NCI-H1048 (cell line): Measurements from ENCODE around the gene C1orf87.

Experiments used
- DNase-seq: peaks from one replicate; lab custom pipeline; 2025; lab: John Stamatoyannopoulos, UW

C1orf87 gene

DNA sequence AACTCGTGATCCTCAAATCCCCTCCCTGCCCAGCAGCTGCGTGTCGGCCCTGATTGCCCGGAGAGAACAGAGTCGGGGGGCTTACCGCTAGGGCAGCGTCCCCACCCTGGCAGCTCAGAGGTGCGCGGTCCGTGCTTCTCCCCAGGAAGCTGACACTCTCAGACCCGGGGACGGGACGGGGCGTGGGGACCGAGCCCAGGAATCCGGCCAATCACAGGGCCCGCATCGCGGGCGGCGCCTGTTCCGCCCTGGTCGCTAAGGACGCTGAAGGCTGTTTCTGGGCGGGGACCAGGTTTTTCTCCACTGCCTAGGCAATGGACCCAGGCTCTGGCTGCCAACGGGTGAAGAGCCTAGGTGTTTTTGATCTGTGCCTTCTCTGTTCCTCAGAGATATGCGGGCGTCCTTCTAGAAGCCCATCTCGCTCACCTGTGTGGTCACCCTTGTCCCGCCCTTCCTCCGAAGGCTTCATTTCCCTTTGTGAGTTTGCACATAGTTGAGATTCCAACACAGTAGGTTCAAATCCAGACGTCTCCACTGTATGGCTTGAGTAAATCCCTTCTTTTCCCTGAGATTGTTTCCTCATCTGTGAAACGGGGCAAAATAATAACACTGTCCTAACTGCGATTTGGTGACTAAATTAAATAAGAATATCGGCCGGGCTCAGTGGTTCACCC lies at the start of gene C1orf87:
Gene C1orf87 (minus strand): TSS at position 166 of the 674 bp plus-strand sequence. CDS start 1,127 bp downstream, outside the sequence.
- no peak for DNase-seq

- DNase-seq = no peak
Measured at GRCh38 chr1:60118085-60118484, 44.5 kb upstream of the C1orf87 start.

DNA sequence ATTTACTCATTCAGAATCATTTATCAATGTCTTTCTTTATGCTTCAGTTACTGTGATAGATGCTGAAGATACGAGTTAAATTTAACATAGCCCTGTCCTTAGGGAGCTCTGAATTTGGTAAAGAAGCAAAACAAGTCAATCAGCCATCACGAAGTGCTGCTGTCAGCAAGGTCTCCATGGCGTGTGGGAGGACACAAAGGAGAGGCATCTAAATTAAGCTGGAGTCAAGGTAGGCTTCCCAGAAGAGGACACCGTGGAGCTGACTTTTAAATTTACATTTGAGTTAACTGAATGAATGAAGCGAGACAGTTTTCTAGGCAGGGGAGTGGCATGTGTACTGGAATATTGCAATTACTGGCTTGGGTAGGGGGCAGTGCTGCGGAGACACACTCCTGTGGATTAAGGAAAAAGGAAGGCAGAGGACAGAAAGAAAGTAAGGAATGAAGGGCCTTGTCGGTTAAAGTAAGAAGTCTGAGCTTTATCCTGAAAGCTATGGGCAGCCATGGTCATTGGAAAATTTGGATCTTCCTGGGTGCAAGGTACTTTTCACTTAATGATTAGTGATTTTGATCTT lies 41.3 kb upstream of the C1orf87 start:
- no peak for DNase-seq

DNA sequence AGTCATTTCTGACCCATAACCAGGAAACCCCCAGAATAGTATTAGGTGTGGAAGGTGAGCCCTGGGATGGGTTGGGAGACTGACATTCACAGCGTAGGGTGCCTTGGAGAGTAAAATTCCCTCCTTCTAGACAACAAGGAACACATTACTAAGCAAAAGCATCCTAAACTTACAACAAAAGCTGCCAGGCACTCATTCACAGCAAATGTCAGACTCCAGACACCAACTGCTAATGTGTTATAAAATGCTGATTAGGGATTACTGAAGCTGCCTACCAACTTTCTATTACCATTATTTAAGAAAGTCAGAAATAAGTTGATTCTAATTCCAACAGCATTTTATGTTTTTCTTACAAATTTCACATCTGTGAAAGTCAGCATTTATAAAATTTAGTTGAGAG lies 40.0 kb upstream of the C1orf87 start:
- no peak for DNase-seq

DNA sequence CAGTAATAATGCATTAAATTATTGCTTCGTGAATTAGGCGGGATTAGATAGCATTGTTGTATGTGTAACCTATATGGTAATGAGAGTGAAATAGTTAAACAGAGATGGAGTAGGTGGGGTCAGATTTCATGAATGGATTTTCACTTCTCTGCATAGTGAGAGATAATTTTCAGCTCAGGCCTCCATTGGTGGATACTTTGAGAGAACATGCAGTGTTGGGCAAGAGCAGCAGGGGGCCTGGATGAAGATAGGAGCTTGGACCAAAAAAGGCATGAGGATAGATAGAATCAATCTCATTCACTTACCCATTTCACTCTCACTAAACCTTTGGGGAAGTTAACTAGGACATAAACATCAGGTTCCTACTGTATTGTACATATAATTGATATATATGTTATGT lies 39.5 kb upstream of the C1orf87 start:
- no peak for DNase-seq

- DNase-seq = no peak
Measured at GRCh38 chr1:60111716-60112115, 38.1 kb upstream of the C1orf87 start.

- no peak for DNase-seq
Measured at GRCh38 chr1:60111118-60111517, 37.5 kb upstream of the C1orf87 start.

GRCh38 chr1:60108196-60108595 lies 34.6 kb upstream of the C1orf87 start:
- DNase-seq = no peak

GRCh38 chr1:60103186-60103585 lies 29.6 kb upstream of the C1orf87 start:
- DNase-seq = no peak

- DNase-seq = no peak
Measured at GRCh38 chr1:60102267-60103061, 28.9 kb upstream of the C1orf87 start.

- DNase-seq = no peak
Measured at GRCh38 chr1:60101516-60101915, 27.9 kb upstream of the C1orf87 start.

DNA sequence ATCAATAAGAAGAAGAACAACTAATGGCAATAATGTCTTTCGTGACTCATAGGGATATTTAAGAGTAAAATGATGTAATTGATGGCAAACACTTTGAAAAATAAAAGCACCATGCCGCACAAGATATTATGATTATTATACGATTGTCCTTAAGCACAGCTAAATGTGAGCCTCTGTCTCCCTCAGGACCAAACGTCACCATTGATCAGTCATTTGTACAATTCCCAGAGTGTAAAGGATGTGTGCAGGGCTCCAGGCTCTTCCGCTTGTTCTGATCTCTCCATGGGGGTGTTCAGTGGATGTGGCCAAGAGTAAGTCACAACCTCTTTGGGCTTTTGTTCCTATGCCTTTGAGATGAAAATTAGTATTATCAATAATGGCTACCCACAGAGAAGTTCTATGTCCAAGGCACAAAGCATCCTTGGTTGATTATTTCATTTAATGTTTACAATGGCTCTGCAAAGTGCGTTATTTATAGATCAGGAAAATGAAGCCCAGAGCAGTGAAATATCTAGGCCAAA lies 17.7 kb upstream of the C1orf87 start:
- no peak for DNase-seq

- no peak for DNase-seq
Measured at GRCh38 chr1:60090655-60091054, 17.1 kb upstream of the C1orf87 start.

- DNase-seq = no peak
Measured at GRCh38 chr1:60088620-60089155, 15.1 kb upstream of the C1orf87 start.

GRCh38 chr1:60087681-60088080 lies 14.1 kb upstream of the C1orf87 start:
- no peak for DNase-seq

- DNase-seq = no peak
Measured at GRCh38 chr1:60078182-60078581, 4.6 kb upstream of the C1orf87 start.

GRCh38 chr1:60071296-60071695 lies 2.3 kb downstream of the C1orf87 start:
- no peak for DNase-seq

DNA sequence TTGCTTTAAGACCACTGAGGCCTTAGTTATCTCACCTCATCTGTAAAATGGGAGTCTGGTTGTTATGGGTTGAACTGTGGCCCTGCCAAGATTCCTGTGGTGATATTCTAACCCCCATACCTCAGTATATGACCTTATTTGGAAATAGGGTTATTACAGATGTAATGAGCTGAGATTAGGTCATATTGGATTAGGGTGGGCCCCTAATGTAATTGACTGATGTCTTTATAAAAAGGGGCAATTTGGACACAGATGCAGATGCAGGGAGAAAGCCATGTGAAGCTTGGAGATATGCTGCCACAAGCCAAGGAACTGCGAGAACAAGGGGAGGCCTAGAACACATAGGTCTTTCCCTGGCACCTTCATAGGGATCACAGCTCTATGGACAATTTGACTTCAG lies 3.9 kb downstream of the C1orf87 start:
- DNase-seq = no peak

GRCh38 chr1:60068393-60069045 lies 5.1 kb downstream of the C1orf87 start:
- no peak for DNase-seq

GRCh38 chr1:60066001-60066400 lies 7.6 kb downstream of the C1orf87 start:
- no peak for DNase-seq

GRCh38 chr1:60065199-60065598 lies 8.4 kb downstream of the C1orf87 start:
- DNase-seq = no peak

DNA sequence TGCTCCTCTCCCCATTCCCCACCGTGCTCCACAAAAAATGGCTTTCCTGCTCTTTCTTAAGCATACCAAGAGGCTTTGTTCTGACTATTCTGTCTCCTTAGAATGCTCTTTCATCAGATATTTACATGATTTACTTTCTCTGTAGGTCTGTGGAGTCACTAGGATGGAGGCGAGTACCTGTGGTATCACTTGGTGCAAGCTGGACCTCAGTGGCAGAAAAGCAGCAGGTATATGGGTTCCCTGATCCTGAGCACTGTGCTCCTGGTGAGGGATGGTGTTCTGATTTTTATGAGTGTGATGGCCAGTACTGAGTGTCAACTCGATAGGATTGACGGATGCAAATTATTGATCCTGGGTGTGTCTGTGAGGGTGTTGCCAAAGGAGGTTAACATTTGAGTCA lies 10.0 kb downstream of the C1orf87 start:
- no peak for DNase-seq
